ENCODE data around the gene LMTK2. TPM values are rescaled to one million over a fixed set of nuclear protein-coding genes. Genes with fewer than 3 reads are reported as not detected.

LMTK2 gene
- total RNA-seq, 1 donor from 2014 or later, result 15.4 TPM

DNA sequence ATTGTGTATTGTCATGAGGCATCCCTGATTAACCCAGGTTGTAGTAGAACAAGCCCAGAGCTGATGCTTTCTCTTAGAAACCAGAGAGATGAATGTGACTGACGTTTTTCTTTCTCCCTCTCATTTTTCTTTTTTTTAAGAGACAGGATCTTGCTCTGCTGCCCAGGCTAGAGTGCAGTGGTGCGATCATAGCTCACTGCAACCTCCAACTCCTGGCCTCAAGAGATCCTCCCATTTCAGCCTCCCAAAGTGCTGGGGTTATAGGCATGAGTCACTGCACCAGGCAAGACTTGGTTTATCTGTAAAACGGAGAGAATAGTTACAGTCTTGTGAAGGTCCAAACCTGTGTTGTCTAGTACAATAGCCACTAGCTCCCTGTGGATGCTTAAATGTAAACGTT is 5.4 kb downstream of the LMTK2 start:
- no peak overlapping the region for H3K27ac Mint-ChIP-seq (ENCODE audit: unreplicated experiment)
- TF ChIP-seq, protein P1, sequence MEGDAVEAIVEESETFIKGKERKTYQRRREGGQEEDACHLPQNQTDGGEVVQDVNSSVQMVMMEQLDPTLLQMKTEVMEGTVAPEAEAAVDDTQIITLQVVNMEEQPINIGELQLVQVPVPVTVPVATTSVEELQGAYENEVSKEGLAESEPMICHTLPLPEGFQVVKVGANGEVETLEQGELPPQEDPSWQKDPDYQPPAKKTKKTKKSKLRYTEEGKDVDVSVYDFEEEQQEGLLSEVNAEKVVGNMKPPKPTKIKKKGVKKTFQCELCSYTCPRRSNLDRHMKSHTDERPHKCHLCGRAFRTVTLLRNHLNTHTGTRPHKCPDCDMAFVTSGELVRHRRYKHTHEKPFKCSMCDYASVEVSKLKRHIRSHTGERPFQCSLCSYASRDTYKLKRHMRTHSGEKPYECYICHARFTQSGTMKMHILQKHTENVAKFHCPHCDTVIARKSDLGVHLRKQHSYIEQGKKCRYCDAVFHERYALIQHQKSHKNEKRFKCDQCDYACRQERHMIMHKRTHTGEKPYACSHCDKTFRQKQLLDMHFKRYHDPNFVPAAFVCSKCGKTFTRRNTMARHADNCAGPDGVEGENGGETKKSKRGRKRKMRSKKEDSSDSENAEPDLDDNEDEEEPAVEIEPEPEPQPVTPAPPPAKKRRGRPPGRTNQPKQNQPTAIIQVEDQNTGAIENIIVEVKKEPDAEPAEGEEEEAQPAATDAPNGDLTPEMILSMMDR (IDR thresholded peaks at IDR 0.05), result no peak
- no peaks in the 10 kb centered on the region for H3K27me3 Mint-ChIP-seq (ENCODE audit: unreplicated experiment)
- no peaks in the 10 kb centered on the region for H3K36me3 Mint-ChIP-seq (ENCODE audit: unreplicated experiment)
- H3K4me1 Mint-ChIP-seq (ENCODE audit: unreplicated experiment), result peaks cover 22% of the 10 kb centered on the region
- DNase-seq (ENCODE audit: extremely low spot score, unreplicated experiment), result no peak
- no peaks in the 10 kb centered on the region for H3K9me3 Mint-ChIP-seq (ENCODE audit: unreplicated experiment)
- H3K4me3 Mint-ChIP-seq (ENCODE audit: unreplicated experiment), result no peak overlapping the region

DNA sequence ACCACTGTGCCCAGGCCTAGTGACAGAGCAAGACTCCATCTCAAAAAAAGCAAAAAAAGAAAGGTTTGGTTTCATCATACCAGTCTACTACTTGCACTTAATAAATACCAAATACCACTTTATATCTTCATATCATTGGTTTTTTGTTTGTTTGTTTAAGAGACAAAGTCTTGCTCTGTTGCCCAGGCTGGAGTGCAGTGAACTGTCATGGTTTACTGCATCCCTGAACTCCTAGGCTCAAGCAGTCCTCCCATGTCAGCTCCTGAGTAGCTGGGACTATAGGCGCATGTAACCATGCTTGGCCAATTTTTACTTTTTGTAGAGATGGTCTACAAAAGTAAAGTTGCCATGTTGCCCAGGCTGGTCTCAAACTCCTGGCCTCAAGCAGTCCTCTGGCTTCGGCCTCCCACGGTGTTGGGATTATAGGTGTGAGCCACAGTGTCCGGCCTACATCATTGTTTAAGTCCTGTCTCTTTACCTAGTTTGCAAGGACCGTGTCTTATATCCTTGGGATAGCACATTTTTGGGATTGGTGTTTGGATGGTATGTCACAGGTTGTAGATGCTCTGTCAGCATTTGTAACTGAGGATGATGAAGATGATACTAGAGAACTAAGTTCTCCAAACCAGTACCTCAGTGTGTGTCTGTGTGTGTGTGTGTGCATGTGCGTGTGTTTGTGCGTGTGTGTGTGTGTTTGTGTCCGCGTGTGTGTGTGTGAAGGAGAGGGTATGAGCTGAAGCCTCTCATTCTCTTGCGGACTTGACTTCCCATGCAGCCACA is 9.3 kb downstream of the LMTK2 start:
- peaks cover 36% of the 10 kb centered on the region for H3K4me1 Mint-ChIP-seq (ENCODE audit: unreplicated experiment)
- H3K4me3 Mint-ChIP-seq (ENCODE audit: unreplicated experiment), result no peak overlapping the region
- no peak overlapping the region for H3K27ac Mint-ChIP-seq (ENCODE audit: unreplicated experiment)

DNA sequence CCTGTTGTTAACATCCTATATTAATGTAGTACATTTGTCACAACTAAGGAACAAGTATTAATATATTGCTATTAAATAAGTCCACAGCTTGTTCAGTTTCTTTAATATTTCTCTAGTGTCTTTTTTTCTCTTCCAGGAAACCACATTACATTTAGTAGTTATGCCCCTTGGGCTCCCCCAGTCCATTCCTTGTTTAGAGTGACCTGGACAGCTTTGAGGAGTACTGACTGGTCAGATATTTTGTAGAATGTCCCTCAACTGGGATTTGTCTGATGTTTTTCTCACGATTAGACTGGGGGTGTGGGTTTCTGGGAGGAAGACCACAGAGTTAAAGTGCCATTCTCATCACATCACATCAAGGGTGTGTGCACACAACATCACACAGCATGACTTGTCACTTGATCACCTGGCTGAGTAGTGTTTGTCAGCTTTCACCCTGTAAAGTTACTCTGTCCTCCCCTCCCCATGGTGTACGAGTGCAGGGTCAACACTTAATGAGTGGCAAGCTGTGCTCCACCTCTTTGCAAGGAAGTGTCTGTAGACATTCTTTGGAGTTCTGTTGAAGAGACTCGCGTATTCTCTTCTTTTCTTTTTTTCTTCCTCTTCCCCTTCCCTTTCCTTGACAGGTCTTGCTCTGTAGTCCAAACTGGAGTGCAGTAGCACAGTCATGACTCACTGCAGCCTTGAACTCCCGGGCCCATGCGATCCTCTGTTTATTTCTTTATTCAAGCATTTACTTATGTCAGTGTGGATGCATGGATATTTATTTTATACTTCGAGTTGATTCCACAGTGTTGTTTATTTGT is 10.2 kb downstream of the LMTK2 start:
- no peaks in the 10 kb centered on the region for H3K36me3 Mint-ChIP-seq (ENCODE audit: unreplicated experiment)
- H3K27ac Mint-ChIP-seq (ENCODE audit: unreplicated experiment), result peak overlapping the region; percentile 47
- TF ChIP-seq, protein P1 (IDR thresholded peaks at IDR 0.05), result no peak
- H3K9me3 Mint-ChIP-seq (ENCODE audit: unreplicated experiment), result no peaks in the 10 kb centered on the region
- no peaks in the 10 kb centered on the region for H3K27me3 Mint-ChIP-seq (ENCODE audit: unreplicated experiment)
- H3K4me3 Mint-ChIP-seq (ENCODE audit: unreplicated experiment), result no peak overlapping the region
- H3K4me1 Mint-ChIP-seq (ENCODE audit: unreplicated experiment), result peaks cover 37% of the 10 kb centered on the region
- no peak for DNase-seq (ENCODE audit: extremely low spot score, unreplicated experiment)

More for the DNA sequence above, 9.3 kb downstream of the LMTK2 start:
- no peaks in the 10 kb centered on the region for H3K27me3 Mint-ChIP-seq (ENCODE audit: unreplicated experiment)
- no peaks in the 10 kb centered on the region for H3K9me3 Mint-ChIP-seq (ENCODE audit: unreplicated experiment)
- H3K36me3 Mint-ChIP-seq (ENCODE audit: unreplicated experiment), result no peaks in the 10 kb centered on the region
- DNase-seq (ENCODE audit: extremely low spot score, unreplicated experiment), result no peak
- TF ChIP-seq, protein P1 (IDR thresholded peaks at IDR 0.05), result no peak

DNA sequence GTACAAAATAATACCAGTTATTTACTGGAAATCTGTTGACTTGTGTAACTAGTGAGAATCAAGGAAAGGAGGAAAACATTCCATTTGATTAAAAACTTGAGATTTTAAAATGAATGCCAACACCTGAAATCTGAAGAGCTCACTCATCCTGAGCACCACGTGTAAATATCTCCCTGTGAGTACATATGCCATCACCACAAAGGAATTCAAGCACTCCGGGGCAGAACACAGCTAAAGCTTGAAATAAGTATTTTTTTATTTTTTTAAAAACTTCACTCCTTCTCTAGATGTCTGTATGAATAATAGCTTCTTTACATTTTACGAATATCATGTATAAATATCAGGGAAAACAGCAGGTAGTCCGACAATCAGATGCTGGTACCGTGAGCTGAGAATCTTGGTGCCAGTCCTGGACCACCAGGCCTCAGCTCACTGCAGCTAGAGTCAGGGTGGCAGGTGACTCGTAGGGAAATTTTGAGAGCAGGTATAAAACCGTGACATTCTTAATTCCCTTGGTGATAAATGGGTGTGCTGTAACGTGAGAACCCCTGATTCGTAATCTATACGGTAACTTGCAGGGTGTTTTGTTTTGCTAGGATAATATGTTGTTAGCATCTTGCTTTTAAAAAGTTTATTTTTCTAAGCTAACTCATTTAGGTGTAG is 12.7 kb downstream of the LMTK2 start:
- peaks cover 37% of the 10 kb centered on the region for H3K4me1 Mint-ChIP-seq (ENCODE audit: unreplicated experiment)
- no peak for DNase-seq (ENCODE audit: extremely low spot score, unreplicated experiment)
- peak overlapping the region; percentile 87 for H3K27ac Mint-ChIP-seq (ENCODE audit: unreplicated experiment)
- H3K36me3 Mint-ChIP-seq (ENCODE audit: unreplicated experiment), result no peaks in the 10 kb centered on the region
- TF ChIP-seq, protein P1 (IDR thresholded peaks at IDR 0.05), result no peak
- peak overlapping the region; percentile 52 for H3K4me3 Mint-ChIP-seq (ENCODE audit: unreplicated experiment)
- H3K9me3 Mint-ChIP-seq (ENCODE audit: unreplicated experiment), result no peaks in the 10 kb centered on the region
- H3K27me3 Mint-ChIP-seq (ENCODE audit: unreplicated experiment), result no peaks in the 10 kb centered on the region

Data from osteocyte (in vitro differentiated cells).